Left hindlimb (tissue), 1 donor: ENCODE measurements around the gene NIPSNAP2.
"Not testable (repeated sequence)": the region's sequence is repeated elsewhere in the genome, so short reads cannot be mapped to it uniquely, and the experiment has no call there.

Experiments
- DNase-seq: peaks from one replicate; pipeline ENCODE4 v3.0.0-alpha.2; 2018

The NIPSNAP2 gene

DNA sequence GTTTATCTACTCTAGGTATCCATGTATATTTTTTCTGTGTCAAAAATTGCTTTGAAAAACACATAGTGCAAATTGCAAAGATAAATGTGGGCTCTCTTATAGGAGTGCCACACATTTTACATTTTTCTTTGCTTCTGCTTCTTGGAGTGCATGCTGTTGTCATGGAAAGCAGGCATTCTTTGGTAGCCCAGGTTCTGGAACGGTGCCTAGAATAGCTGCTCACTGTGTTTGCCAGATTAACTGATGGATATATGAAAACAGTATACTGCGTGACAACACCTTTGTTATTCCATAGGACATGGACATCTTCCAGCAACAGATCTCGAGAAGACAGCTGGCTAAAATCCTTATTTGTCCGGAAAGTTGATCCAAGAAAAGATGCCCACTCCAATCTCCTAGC, 13.4 kb downstream of the NIPSNAP2 start:
- DNase-seq: no peak

DNA sequence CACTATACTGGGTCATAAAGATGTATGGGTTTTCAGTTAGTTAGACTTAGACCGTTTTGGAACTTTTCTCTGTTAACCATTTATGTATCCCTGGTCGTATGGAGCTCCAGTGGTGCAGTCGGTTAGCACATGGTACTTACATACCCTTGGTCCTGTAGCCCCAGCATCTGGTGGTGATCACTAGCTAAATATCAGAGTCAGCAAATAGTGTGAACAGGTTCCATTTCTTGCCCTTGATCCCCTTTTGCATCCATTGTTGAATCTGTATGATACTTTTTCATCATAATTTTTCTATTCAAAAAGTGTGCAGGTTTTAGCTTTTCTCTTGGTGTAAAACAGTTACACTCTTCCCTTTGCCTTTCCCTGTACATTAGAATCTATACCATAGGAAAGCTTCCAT, 15.9 kb downstream of the NIPSNAP2 start:
- DNase-seq: no peak

DNA sequence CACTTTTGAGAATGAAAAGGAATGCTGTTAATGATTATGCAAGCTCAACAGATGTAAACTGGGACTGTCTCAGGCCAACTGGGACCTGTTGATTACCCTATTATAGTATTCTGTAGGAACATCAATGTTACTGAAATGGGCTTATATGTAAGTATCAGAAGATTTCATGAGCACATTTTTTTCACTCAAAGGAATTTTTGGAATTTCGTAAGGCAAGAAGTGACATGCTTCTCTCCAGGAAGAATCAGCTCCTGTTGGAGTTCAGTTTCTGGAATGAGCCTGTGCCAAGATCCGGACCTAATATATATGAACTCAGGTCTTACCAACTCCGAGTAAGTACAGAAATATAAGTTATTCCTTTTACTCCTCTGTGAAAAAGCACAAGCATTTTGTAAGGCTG, 19.2 kb downstream of the NIPSNAP2 start:
- DNase-seq: no peak

DNA sequence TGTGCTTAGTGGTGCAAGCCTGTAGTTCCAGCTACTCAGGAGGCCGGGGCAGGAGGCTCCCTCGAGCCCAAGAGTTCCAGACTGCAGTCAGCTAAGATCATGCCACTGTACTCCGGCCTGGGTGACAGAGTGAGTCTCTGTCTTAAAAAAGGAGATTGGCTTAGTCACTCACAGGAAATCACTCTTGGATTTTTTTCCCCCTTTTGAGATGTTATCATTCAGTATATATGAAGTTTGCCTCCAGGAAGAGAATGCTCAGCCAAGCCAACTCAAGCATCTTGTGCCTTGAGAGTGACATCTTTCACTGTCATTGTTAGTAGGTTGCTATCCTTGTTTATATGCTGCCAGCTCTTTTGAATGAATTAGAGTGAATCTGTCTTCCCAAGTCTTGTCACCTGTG, 28.0 kb downstream of the NIPSNAP2 start:
- DNase-seq: no peak

DNA sequence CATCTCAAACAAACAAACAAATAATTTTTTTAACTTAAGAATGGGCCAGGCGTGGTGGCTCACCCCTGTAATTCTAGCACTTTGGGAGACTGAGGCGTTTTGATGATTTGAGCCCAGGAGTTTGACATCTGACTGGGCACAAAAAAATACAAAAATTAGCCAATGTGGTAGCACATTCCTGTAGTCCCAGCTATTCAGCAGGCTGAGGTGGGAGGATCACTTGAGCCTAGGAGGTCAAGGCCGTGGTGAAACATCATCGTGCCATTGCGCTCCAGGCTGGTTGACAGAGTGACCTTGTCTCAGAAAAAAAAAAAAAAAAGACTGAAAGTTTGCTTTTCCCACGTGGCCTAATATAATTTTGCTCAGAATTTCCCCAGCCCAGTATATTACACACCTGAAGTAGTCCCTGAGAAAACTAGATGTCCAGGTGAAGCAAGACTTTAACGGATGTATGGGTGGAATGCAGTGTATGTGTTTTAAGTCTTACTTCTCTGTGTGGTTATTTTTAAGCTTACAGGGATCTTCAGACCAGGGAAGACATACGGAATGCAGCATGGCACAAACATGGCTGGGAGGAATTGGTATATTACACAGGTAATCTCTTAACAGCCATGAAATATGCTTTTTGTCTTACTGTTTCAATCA, 32.6 kb downstream of the NIPSNAP2 start:
- DNase-seq: no peak

DNA sequence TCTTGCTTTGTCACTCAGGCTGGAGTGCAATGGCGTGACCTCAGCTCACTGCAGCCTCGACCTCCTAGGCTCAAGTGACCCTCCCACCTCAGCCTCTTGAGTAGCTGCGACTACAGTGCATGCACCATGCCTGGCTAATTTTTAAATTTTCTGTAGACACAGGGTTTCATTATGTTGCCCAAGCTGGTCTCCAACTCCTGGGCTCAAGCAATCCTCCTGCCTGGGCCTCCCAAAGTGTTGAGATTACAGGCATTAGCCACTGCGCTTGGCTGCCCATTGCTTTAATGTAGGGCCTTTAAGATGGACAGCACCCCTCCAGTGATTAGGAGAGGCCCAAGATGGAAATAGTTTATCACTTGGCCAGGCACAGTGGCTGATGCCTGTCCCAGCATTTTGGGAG, 39.4 kb downstream of the NIPSNAP2 start:
- DNase-seq: no peak

DNA sequence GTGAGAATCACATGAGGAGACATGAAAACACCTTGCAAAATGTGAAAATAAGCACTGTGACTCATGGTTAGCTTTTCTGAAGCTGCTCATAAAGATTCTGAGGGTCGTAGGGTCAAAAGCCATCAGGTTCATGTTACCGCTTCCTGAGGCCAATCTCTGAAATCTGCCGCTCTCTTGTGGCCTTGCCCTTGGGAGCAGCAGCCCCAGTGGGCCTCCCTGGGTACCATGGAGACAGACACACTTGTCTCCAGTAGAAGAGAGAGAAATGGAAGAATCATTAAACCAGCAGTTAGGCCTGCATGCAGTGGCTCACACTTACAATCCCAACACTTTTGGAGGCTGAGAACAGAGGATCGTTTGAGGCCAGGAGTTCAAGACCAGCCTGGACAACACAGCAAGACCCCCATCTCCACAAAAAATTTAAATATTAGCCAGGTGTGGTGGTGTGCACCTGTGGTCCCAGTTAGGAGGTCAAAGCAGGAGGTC, 42.8 kb downstream of the NIPSNAP2 start:
- no peak for DNase-seq

DNA sequence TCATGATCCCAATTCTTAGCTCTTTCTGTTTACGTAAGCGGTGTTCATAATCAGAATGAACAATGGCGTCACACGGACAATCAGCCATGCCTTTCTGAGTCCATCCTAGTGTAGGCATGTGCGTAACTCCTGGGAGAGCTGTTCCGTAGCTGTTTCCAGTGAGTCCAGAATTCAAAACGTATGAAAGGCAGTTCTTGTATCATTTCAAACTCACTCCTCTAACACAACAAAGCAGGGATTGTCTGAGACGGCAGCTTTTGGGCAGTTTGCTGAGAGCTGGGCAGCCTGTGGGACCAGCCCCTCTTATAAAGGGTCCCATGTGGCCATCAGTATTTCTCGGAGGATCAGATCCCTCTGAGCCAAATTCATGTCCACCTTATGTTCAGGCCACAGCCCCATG, 43.5 kb downstream of the NIPSNAP2 start:
- DNase-seq: no peak

DNA sequence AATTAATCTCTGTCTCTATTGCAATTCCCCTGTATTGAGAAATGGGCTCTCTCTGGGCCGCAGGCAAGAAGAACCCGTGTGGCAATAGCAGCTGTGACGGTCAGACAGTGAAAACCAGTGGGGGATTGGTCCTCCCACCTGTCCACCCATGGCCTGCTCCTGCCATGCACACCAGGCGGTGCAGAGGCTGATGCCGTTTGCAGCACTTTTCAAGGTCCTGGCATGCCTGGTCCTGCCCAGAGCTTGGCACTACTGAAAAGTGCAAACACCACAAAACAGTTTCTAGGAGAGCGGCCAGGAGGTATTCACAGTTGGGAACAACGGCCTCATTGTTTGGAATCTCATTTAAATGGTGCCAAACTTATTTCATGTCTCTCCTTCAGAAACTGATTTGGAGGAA, 45.3 kb downstream of the NIPSNAP2 start:
- DNase-seq: no peak

DNA sequence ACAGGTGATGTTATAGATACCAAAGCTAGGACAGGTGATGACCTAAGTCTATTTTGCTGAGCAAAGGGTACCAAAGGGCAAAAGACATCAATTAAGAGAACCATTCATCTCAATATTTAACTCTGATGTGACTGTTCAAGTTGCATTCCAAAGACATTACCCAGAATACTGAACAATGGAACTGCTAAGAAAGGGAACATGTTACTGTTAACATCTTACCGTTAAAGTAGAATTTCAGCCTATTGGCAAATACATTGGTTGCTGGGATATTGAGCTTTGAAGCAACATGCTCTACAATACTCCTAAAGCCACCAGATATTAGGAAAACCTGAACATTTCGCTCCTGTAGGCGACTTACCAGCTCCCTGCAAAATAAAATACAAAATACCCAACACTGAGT, 52.6 kb downstream of the NIPSNAP2 start:
- DNase-seq: not testable (repeated sequence)

DNA sequence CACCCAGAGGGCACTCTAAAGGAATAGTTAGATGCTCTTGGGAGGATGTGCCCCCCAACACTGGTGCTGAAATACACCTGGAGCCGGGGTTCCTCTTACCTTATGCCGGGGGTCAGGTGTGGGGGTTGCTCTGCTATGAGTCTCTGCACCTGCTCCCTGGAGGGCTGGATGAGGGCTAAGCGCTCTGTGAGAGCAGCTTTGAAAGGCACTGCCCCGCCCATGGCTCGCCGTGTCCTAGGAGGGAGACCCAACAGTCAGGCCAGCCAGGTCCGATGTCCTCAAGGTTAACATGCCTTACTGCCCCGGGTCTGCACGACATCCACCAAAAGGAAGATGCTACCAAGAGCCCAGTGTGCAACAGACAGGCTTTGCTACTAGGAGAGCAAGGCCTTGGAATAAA, 55.1 kb downstream of the NIPSNAP2 start:
- no peak for DNase-seq

DNA sequence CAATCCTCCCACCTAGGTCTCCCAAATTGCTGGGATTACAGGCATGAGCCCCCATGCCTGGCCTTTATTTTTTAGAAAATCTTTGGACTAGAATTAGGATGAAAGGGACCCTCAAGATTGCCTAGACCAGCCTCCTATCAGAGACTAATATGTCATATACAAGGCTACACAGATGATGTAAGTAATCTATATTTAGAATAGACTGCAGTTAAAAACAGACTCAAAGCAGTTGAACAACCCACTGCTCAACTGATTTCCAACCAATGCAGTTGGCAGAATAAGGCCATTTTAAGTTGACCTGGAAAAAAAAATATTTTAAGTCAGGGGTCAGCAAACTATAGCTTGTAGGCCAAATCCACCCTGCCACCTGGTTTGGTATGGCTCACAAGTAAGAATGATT, 59.1 kb downstream of the NIPSNAP2 start:
- DNase-seq: no peak

DNA sequence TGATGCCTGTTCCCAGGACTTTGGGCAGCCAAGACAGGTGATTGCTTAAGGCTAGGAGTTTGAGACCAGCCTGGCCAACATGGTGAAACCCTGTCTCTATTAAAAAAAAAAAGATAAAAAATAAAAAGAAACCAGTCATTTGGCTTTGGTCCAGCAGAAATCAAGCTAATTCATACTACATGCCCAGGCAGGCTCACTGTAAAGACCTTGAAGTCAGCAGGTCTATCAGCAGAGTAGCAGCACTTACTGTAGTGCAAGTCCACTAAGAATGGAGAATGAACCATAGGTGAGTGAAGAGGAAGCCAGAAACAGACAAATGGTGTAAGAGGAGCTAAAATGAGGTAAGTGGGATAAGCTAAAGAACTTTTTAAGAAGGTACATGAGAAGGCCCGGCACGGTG, 62.2 kb downstream of the NIPSNAP2 start:
- no peak for DNase-seq

DNA sequence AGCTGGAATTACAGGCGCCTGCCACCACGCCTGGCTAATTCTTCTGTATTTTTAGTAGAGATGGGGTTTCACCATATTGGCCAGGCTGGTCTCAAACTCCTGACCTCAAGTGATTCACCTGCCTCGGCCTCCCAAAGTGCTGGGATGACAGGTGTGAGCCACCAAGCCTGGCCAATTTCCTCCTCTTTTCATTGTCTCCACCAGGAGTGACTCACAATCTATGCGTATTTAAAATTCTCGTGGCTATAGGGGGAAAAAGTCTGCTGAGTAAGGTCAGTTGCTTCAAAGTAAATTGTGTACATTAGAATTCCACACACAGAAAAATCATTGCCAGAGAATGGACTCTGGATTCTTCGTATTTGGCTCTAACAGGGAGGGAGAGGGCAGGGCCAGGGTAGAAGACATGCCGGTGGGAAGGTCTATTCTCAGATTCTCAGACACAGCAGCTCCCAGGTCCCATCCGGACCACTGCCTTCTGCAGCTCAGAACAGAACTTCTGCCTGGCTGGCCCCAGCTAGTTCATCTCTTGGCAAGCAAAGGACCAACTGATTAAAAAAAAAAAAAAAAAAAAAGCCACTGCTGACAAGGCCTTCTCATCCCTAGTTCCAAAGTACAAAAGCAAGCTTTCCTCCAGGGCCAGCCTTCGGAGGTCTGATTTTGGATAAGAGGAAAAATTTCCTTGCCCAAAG, 64.7 kb downstream of the NIPSNAP2 start:
- no peak for DNase-seq

DNA sequence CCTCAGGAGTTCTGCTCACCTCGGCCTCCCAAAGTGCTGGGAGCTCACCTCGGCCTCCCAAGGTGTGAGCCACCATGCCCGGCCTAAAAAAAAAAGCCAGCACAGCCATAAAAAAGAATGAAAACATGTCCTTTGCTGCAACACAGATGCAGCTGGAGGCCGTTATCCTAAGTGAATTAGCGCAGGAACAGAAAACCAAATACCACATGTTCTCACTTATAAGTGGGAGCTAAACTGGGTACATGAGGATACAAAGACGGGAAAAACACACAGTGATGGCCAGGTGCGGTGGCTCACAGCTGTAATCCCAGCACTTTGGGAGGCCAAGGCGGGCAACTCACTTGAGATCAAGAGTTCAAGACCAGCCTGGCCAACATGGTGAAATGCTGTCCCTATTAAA, 66.0 kb downstream of the NIPSNAP2 start:
- no peak for DNase-seq

DNA sequence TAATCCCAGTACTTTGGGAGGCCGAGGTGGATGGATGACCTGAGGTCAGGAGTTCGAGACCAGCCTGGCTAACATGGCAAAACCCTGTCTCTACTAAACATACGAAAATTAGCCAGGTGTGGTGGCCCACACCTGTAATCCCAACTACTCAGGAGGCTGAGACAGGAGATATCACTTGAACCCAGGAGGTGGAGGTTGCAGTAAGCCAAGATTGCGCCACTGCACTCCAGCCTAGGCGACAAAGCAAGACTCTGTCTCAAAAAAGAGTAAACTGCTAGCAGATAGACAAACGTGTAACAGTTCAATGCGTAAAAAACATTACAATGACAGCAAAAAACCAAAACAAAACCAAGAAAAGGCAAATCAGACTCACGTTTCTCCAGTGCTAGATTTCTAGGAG, 67.2 kb downstream of the NIPSNAP2 start:
- not testable (repeated sequence) for DNase-seq

DNA sequence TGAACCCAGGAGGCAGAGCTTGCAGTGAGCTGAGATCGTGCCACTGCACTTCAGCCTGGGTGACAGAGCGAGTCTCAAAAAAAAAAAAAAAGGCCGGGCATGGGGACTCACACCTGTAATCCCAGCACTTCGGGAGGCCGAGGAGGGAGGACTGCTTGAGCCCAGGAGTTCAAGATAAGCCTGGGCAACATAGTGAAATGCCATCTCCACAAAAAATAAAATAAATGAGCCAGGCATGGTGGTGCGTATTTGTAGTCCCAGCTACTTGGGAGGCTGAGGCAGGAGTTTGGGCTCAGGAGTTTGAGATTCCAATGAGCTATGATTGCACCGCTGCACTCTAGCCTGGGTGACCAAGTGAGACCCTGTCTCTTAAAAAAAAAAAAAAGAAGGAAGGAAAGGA, 68.2 kb downstream of the NIPSNAP2 start:
- DNase-seq: not testable (repeated sequence)

DNA sequence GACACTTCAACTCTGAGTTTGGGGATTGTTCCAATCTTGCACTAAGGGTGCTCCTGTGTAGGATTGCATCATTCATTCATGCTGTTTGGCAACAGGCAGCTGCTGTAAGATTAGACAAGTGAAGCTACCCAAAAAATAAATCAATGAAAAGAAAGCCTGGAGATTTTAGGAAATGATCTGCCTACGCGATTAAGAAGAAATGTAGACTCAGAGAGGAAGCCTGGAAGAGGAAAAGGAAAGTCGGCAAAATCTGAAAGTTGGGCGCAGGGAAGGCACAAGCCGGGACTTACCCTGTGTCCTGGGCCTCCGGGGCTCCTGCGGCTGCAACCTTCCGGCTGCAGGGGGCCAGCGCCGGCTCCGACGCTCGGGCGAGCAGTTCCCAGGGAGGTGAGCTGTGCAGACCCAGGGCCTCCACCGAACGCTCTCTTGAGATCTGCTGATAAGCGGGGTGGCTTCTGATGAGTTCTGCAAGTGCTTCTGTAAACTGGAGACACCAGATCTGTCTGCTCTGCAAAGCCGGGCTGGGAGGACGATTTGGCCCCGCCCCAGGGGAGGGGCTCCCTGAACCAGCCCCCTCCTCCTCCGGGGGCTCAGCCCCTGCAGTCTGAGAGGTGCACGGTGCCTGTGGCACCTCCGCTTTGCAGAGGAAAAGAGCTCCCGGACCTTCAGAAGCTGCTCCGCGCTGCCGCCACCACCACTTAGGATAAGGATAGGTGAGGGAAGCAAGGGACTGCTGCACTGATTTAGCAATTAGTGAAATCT, 69.5 kb downstream of the NIPSNAP2 start:
- DNase-seq: peak; percentile 81

DNA sequence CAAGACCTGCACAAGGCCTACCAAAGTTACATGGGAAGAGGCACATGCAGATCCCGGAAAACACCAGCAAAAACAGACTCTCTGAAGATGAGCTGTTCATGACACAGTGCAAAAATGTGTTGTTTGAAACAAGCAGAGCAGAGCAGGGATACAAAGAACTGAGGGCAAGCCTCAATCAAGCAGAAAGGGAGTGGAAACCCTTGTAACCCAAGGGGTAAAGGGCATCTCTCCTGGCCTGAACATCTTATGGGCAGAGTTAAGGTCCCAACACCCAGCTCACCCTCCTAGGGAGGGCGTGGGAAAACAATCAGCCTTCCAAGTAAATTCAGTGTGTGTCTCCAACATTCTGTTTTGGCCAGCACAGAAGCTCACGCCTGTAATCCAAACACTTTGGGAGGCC, 76.3 kb downstream of the NIPSNAP2 start:
- DNase-seq: no peak

DNA sequence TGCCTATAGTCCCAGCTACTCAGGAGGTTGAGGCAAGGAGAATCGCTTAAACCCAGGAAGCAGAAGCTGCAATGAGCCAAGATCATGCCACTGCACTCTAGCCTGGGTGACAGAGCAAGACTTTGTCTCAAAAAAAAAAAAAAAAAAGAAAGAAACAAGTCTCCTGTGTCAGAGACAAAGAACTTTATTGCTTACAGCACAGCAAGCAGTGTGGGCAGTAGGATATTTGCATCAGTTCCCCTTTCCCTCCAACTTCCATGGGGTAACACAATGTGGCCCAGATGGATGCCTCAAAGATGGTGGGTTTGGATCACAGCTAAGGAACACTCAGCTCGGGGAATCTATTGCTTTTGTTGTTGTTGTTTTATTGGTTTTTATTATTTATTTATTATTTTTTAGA, 81.4 kb downstream of the NIPSNAP2 start:
- not testable (repeated sequence) for DNase-seq

DNA sequence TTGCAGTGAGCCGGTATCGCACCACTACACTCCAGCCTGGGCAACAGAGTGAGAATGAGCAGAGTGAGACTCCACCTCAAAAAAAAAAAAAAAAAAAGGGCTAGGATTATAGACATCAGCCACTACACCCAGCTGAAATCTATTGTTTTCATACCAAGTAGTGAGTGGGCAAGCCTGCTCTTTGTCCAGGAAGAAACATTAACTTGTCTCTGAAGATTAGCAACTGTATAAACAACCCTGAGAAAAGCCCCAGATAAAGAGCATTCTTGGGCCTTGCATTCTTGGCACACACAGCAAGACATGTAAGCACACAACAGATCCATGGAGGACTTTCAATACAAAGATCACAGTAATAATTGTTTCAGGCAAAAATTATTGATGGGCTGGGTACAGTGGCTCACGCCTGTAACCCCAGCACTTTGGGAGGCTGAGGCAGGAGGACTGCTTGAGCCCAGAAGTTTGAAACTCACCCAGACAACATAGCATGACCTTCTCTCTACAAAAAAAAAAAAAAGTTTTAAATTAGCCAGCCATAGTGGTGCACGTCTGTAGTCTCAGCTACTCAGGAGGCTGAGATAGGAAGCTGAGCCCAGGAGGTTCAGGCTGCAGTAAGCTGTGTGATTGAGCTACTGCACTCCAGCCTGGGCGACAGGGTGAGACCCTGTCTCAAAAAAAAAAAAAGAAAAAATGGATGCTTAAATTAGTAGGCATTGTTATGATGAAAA, 82.5 kb downstream of the NIPSNAP2 start:
- no peak for DNase-seq

DNA sequence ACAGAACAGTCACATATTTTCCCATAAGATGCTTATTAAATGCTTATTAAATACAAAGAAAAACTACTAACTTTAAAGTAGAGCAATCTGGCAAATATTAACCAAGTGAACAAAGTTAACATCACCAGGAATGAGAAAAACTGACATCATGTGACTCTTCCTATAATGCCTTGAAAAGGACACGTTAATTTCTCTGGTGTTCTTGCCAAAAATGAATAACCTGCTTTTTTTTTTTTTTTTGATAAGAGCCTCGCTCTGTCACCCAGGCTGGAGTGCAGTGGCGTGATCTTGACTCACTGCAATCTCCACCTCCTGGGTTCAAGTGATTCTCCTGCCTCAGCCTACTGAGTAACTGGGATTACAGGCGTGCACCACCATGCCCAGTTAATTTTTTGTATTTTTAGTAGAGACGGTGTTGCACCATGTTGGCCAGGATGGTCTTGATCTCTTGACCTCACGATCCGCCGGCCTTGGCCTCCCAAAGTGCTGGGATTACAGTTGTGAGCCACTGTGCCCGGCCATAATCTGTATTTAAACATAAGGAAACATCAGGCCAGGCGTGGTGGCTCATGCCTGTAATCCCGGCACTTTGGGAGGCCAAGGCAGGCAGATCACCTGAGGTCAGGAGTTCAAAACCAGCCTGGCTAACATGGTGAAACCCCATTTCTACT, 83.2 kb downstream of the NIPSNAP2 start:
- not testable (repeated sequence) for DNase-seq

DNA sequence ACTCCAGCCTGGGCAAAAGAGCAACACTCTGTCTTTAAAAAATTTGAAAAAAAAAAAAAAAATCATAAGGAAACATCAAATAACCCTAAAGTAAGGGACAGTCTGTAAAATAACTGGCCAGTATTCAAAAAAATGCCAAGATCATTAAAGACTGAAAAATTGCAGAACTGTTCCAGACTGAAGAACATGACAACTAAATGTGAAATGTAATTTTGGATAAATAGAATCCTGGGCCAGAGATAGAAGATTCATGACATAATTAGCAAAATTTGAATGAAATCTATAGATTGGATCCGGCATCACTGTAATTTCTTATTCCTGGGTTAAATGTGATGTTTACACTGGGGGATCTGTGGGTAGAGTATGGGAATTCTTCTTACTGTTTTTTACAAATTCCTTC, 83.9 kb downstream of the NIPSNAP2 start:
- no peak for DNase-seq
